ENCODE data around the gene C16orf74.

C16orf74 gene

GRCh38 chr16:85668676-85669424 lies 82.0 kb downstream of the C16orf74 start:
- DNase-seq (ENCODE audit: low spot score) (no peak), ATAC-seq (ENCODE audit: low read depth) (no peak)
- Histone ChIP-seq H3K4me1 (ENCODE audit: insufficient read depth, poor library complexity, severe bottlenecking) (no peaks in the 10 kb centered on the region), H3K36me3 (ENCODE audit: low read depth) (peaks cover 98% of the 10 kb centered on the region), H3K9me3 (ENCODE audit: severe bottlenecking) (no peaks in the 10 kb centered on the region), H3K27ac (ENCODE audit: poor library complexity, severe bottlenecking) (no peak overlapping the region), H3K27me3 (ENCODE audit: insufficient read depth, poor library complexity, severe bottlenecking) (no peaks in the 10 kb centered on the region), H3K4me3 (ENCODE audit: severe bottlenecking) (no peak overlapping the region)
- no peak for TF ChIP-seq CTCF (IDR thresholded peaks at IDR 0.05; ENCODE audit: poor library complexity, severe bottlenecking)

DNA sequence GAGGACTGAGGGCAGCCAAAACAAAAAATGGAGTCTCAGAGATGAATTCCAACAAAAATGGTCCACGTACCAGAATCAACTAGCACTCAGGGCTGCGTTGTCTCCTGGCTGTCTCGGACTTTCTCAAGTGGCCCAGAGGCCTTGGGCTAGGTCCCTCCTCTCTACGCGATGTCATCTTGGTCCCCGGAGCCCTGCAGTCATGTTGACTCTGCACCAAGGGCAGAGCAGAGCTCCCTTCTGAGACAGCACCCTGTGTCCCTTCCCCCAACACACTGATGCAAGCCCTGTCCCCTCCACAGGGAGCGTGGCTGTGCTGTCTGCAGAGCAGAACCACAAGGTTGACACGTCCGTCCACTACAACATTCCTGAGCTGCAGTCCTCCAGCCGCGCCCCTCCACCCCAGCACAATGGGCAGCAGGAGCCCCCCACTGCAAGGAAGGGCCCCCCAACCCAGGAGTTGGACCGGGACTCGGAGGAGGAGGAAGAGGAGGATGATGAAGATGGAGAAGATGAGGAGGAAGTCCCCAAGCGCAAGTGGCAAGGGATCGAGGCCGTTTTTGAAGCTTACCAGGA lies 83.0 kb downstream of the C16orf74 start:
- H3K4me1 ChIP-seq (ENCODE audit: insufficient read depth, poor library complexity, severe bottlenecking): no peaks in the 10 kb centered on the region
- H3K4me3 ChIP-seq (ENCODE audit: severe bottlenecking): no peak overlapping the region
- H3K27ac ChIP-seq (ENCODE audit: poor library complexity, severe bottlenecking): no peak overlapping the region
- no peak for TF ChIP-seq CTCF (IDR thresholded peaks at IDR 0.05; ENCODE audit: poor library complexity, severe bottlenecking)
- no peaks in the 10 kb centered on the region for H3K27me3 ChIP-seq (ENCODE audit: insufficient read depth, poor library complexity, severe bottlenecking)
- ATAC-seq (ENCODE audit: low read depth): no peak
- DNase-seq (ENCODE audit: low spot score): peak; percentile 57
- H3K9me3 ChIP-seq (ENCODE audit: severe bottlenecking): no peaks in the 10 kb centered on the region
- H3K36me3 ChIP-seq (ENCODE audit: low read depth): peaks cover 98% of the 10 kb centered on the region

DNA sequence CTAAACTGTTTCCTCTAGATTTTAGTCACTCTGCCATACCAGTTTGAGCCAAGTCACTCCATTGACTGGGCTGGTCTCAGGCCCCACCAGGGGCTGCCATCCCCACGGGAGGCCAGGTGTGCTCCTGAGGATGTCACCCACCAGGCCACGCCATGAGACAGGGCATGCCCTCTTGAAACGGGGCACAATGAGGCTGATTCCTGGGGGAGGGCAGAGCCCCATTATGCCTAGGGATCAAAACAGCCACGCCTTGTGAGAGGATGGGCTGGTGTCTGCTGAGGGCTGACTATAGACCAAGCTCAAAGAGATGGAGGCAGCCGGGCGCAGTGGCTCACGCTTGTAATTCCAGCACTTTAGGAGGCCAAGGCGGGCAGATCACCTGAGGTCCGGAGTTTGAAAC lies 83.6 kb downstream of the C16orf74 start:
- Histone ChIP-seq H3K4me1 (ENCODE audit: insufficient read depth, poor library complexity, severe bottlenecking) (no peaks in the 10 kb centered on the region), H3K36me3 (ENCODE audit: low read depth) (peaks cover 96% of the 10 kb centered on the region), H3K9me3 (ENCODE audit: severe bottlenecking) (no peaks in the 10 kb centered on the region), H3K27me3 (ENCODE audit: insufficient read depth, poor library complexity, severe bottlenecking) (no peaks in the 10 kb centered on the region), H3K4me3 (ENCODE audit: severe bottlenecking) (no peak overlapping the region), H3K27ac (ENCODE audit: poor library complexity, severe bottlenecking) (no peak overlapping the region)
- ATAC-seq (ENCODE audit: low read depth) (no peak), DNase-seq (ENCODE audit: low spot score) (peak; percentile 38)
- TF ChIP-seq CTCF (IDR thresholded peaks at IDR 0.05; ENCODE audit: poor library complexity, severe bottlenecking): no peak

DNA sequence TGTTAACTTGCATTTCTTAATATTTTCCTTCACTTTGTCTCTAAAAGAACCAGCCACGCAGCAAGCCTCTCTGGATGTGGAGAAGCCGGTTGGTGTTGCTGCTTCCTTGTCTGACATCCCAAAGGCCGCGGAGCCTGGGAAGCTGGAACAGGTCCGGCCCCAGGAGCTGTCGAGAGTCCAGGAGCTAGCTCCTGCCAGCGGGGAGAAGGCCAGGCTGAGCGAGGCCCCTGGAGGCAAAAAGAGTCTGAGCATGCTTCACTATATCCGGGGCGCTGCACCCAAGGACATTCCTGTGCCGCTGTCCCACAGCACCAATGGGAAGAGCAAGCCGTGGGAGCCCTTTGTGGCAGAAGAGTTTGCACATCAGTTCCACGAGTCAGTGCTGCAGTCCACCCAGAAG lies 85.0 kb downstream of the C16orf74 start:
- Histone ChIP-seq H3K27me3 (ENCODE audit: insufficient read depth, poor library complexity, severe bottlenecking) (no peaks in the 10 kb centered on the region), H3K27ac (ENCODE audit: poor library complexity, severe bottlenecking) (no peak overlapping the region), H3K4me3 (ENCODE audit: severe bottlenecking) (no peak overlapping the region), H3K9me3 (ENCODE audit: severe bottlenecking) (no peaks in the 10 kb centered on the region), H3K4me1 (ENCODE audit: insufficient read depth, poor library complexity, severe bottlenecking) (no peaks in the 10 kb centered on the region), H3K36me3 (ENCODE audit: low read depth) (peaks cover 96% of the 10 kb centered on the region)
- TF ChIP-seq CTCF (IDR thresholded peaks at IDR 0.05; ENCODE audit: poor library complexity, severe bottlenecking): no peak
- DNase-seq (ENCODE audit: low spot score): no peak
- ATAC-seq (ENCODE audit: low read depth): no peak

GRCh38 chr16:85665373-85665740 lies 85.5 kb downstream of the C16orf74 start:
- Histone ChIP-seq H3K4me1 (ENCODE audit: insufficient read depth, poor library complexity, severe bottlenecking) (no peaks in the 10 kb centered on the region), H3K4me3 (ENCODE audit: severe bottlenecking) (no peak overlapping the region), H3K27ac (ENCODE audit: poor library complexity, severe bottlenecking) (no peak overlapping the region), H3K27me3 (ENCODE audit: insufficient read depth, poor library complexity, severe bottlenecking) (no peaks in the 10 kb centered on the region), H3K9me3 (ENCODE audit: severe bottlenecking) (no peaks in the 10 kb centered on the region), H3K36me3 (ENCODE audit: low read depth) (peaks cover 92% of the 10 kb centered on the region)
- DNase-seq (ENCODE audit: low spot score): no peak
- ATAC-seq (ENCODE audit: low read depth): no peak
- no peak for TF ChIP-seq CTCF (IDR thresholded peaks at IDR 0.05; ENCODE audit: poor library complexity, severe bottlenecking)

Data from RWPE2 (cell line).